Right forelimb (tissue), 1 donor: ENCODE results near the gene PSMA8.
"Not testable (repeated sequence)": the region's sequence is repeated elsewhere in the genome, so short reads cannot be mapped to it uniquely, and the experiment has no call there.

Experiments used
- DNase-seq: peaks from one replicate; pipeline ENCODE4 v3.0.0-alpha.2; 2018

The PSMA8 gene

GRCh38 chr18:26238718-26239117, 105.0 kb downstream of the PSMA8 start:
- not testable (repeated sequence) for DNase-seq

- not testable (repeated sequence) for DNase-seq
Measured at GRCh38 chr18:26242392-26242791, 108.7 kb downstream of the PSMA8 start.
